Naive thymus-derived CD4-positive, alpha-beta T cell (primary cell): ENCODE results near the gene COL5A1. TPM values are rescaled to one million over a fixed set of nuclear protein-coding genes. Genes with fewer than 3 reads are reported as not detected.

Experiments used
- ATAC-seq: fragments of 150-1000 bp; cut with Tn5 transposase; 2 replicates; pipeline ENCODE4 v1.10.0; 2021; ENCODE audit warnings: mild to moderate bottlenecking, moderate library complexity
- CTCF ChIA-PET: fragments of 350-600 bp; sonication (Branson Sonifier 250); formaldehyde crosslinking; loops from one replicate; lab custom pipeline; 2021; ENCODE audit warnings: antibody characterized with exemption; lab: Charles Lee
- POLR2A ChIA-PET: fragments of 350-600 bp; sonication (Branson Sonifier 250); formaldehyde crosslinking; loops from one replicate; lab custom pipeline; 2021; ENCODE audit warnings: antibody characterized with exemption, inconsistent platforms; lab: Charles Lee
- DNase-seq, 9 donors: peaks; one replicate each; pipeline versions ENCODE4 v3.0.0 to v3.0.0-alpha.2; 2020 to 2022; ENCODE audit warnings: mixed read lengths in 1 of 9
- H3K27ac ChIP-seq: one replicate; pipeline ENCODE4 v1.7.0; 2013; ENCODE audit warnings: mild to moderate bottlenecking, low read depth, low read length, moderate library complexity
- H3K27me3 ChIP-seq, 2 donors: one replicate each; pipeline ENCODE4 v1.7.0; 2013; ENCODE audit warnings: low read length in 2 of 2, mild to moderate bottlenecking in 2 of 2, moderate library complexity in 2 of 2; ENCODE audit not compliant: control insufficient read depth in 2 of 2, insufficient read depth in 2 of 2
- H3K36me3 ChIP-seq, 3 experiments: 1 replicate in 2 of 3; 2 replicates in 1 of 3; pipeline ENCODE4 v1.7.0; 2013; ENCODE audit warnings: low read length in 3 of 3, mild to moderate bottlenecking in 3 of 3, moderate library complexity in 1 of 3; ENCODE audit not compliant: insufficient read depth in 3 of 3, control insufficient read depth in 2 of 3
- H3K4me1 ChIP-seq, 2 donors: one replicate each; pipeline ENCODE4 v1.7.0; 2013; ENCODE audit warnings: low read length in 2 of 2, mild to moderate bottlenecking in 2 of 2, moderate library complexity in 1 of 2; ENCODE audit not compliant: control insufficient read depth in 2 of 2, insufficient read depth in 2 of 2
- H3K4me3 ChIP-seq: 2 replicates; pipeline ENCODE4 v1.7.0; 2013; ENCODE audit warnings: mild to moderate bottlenecking, low read length
- H3K9me3 ChIP-seq, 3 experiments: 1 replicate in 2 of 3; 2 replicates in 1 of 3; pipeline ENCODE4 v1.7.0; 2013; ENCODE audit warnings: low read length in 3 of 3; ENCODE audit not compliant: control insufficient read depth in 2 of 3
- H3K27ac Mint-ChIP-seq, 9 donors: one replicate each; pipeline ENCODE4 v1.8.0; 2020 to 2022; ENCODE audit warnings: mixed read lengths in 9 of 9, mild to moderate bottlenecking in 8 of 9, moderate library complexity in 5 of 9, inconsistent platforms in 2 of 9
- H3K27me3 Mint-ChIP-seq, 5 donors: one replicate each; pipeline ENCODE4 v1.8.0; 2021 to 2022; ENCODE audit warnings: mixed read lengths in 5 of 5, mild to moderate bottlenecking in 1 of 5
- H3K36me3 Mint-ChIP-seq, 5 donors: one replicate each; pipeline ENCODE4 v1.8.0; 2020 to 2022; ENCODE audit warnings: mixed read lengths in 5 of 5, mild to moderate bottlenecking in 3 of 5, inconsistent platforms in 1 of 5
- H3K4me1 Mint-ChIP-seq, 7 donors: one replicate each; pipeline ENCODE4 v1.8.0; 2020 to 2022; ENCODE audit warnings: mixed read lengths in 7 of 7, mild to moderate bottlenecking in 3 of 7, inconsistent platforms in 1 of 7
- H3K4me3 Mint-ChIP-seq, 10 donors: one replicate each; pipeline ENCODE4 v1.8.0; 2020 to 2022; ENCODE audit warnings: mild to moderate bottlenecking in 10 of 10, mixed read lengths in 10 of 10, moderate library complexity in 6 of 10, inconsistent platforms in 2 of 10
- H3K9me3 Mint-ChIP-seq, 11 donors: one replicate each; pipeline ENCODE4 v1.8.0; 2020 to 2022; ENCODE audit warnings: mixed read lengths in 11 of 11, mild to moderate bottlenecking in 4 of 11, inconsistent platforms in 1 of 11, moderate library complexity in 1 of 11
- intact Hi-C, 2 donors: fragments of 100-400 bp; cut with micrococcal nuclease; formaldehyde crosslinking; loops; one replicate each; pipeline ENCODE4 v1.15.1; 2023
- polyA plus RNA-seq, 2 donors: library from polyadenylated mRNA; unstranded; fragments of 300-500 nt; fragmentation: Illumina TruSeq; gene quantifications; one replicate each; pipeline ENCODE4 v1.2.3, GENCODE V29; 2021
- total RNA-seq, 6 experiments: library from RNA in 5 of 6; stranded (reverse) in 5 of 6; gene quantifications; 1 replicate in 5 of 6; 2 replicates in 1 of 6; pipeline ENCODE4 v1.2.3 and lab custom pipeline; 2021 to 2026

COL5A1 gene
- total and polyA plus RNA-seq, 7 experiments from 2014 or later, result 0.16 to 0.56 (median 0.24) TPM; not detected in 2

- Histone ChIP-seq H3K27me3 (no peaks in the 10 kb centered on the region), H3K36me3 (no peaks in the 10 kb centered on the region), H3K4me3 (no peak overlapping the region), H3K27ac (no peak overlapping the region), H3K4me1 (no peaks in the 10 kb centered on the region), H3K9me3 (peaks cover 0 to 14% (median 0%) of the 10 kb centered on the region in 3 experiments)
- DNase-seq (no peak), ATAC-seq (no peak)
- CTCF ChIA-PET, result no interaction called here
- peaks cover 0 to 4% (median 3%) of the 10 kb centered on the region in 5 donors for H3K36me3 Mint-ChIP-seq
- no peak overlapping the region for H3K27ac Mint-ChIP-seq
- POLR2A ChIA-PET, result no interaction called here
- H3K9me3 Mint-ChIP-seq, result peaks cover 0 to 36% (median 9%) of the 10 kb centered on the region in 11 donors
- no peaks in the 10 kb centered on the region for H3K4me1 Mint-ChIP-seq
- intact Hi-C loops, result no loop called here
- peaks cover 0 to 6% (median 0%) of the 10 kb centered on the region in 5 donors for H3K27me3 Mint-ChIP-seq
- no peak overlapping the region for H3K4me3 Mint-ChIP-seq
Measured at GRCh38 chr9:134657666-134658377, 16.2 kb downstream of the COL5A1 start.

DNA sequence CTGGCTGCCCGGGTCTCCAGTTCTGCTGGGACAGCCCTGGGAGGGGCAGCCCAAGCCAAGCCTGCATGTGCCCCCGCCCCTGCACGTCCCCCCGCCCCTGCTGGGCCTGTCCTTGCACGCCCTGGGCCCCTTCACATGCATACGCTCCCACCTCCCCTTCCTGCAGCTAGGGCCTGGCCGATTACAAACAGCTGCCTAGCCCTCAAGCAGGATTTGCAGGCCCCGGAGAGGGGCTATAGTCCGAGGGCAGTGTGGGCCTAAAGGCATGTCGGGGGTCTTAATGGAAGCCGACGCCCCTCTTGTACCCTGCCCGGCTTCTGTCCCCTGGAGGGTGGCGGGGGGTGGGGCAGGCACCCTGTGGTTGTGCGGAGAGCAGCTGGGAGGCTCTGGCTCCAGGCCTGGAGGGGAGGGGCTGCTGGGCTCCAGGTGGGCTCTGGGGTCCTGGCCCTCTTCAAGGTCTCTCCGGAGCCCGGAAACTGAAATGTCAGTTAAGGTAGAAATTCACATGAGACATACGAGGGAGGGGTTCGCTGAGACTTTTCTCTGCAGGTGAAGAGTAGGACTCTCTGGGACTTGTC lies 16.9 kb downstream of the COL5A1 start:
- POLR2A ChIA-PET, result no interaction called here
- H3K27ac Mint-ChIP-seq, result no peak overlapping the region
- H3K9me3 ChIP-seq, result peaks cover 0 to 14% (median 0%) of the 10 kb centered on the region in 3 experiments
- no peak for ATAC-seq
- no peaks in the 10 kb centered on the region for H3K36me3 ChIP-seq
- H3K27me3 ChIP-seq, result no peaks in the 10 kb centered on the region
- DNase-seq, result no peak
- peaks cover 0 to 38% (median 9%) of the 10 kb centered on the region in 11 donors for H3K9me3 Mint-ChIP-seq
- H3K4me3 Mint-ChIP-seq, result no peak overlapping the region
- H3K36me3 Mint-ChIP-seq, result peaks cover 0 to 4% (median 3%) of the 10 kb centered on the region in 5 donors
- no peaks in the 10 kb centered on the region for H3K4me1 Mint-ChIP-seq
- no peak overlapping the region for H3K4me3 ChIP-seq
- intact Hi-C loops, result no loop called here
- CTCF ChIA-PET, result no interaction called here
- H3K27ac ChIP-seq, result no peak overlapping the region
- no peaks in the 10 kb centered on the region for H3K4me1 ChIP-seq
- peaks cover 0 to 6% (median 0%) of the 10 kb centered on the region in 5 donors for H3K27me3 Mint-ChIP-seq

DNA sequence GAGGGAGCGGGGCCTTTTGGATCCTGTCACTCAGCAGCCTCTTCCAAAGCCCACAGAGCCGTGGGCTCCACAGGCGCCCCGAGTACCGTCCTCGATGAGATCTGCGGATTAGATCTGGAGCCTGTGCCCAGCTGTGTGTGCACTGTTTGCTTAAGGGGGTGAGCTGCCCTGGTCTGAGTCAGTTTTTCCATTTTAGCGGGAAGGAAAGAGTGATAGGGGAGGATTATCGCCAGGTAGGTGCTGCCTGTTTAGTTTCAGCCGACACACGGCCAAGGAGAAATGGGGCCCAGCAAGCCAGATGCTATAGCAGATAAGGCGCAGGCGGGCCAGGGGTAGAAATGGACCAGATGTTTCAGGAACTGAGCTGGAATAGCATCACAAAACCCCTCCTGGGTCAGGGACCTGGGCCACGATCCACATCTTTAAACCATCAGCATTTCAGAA lies 18.1 kb downstream of the COL5A1 start:
- no peaks in the 10 kb centered on the region for H3K4me1 Mint-ChIP-seq

GRCh38 chr9:134660407-134660806 lies 18.8 kb downstream of the COL5A1 start:
- ChIA-PET POLR2A (no interaction called here), CTCF (no interaction called here)
- H3K4me3 Mint-ChIP-seq, result no peak overlapping the region
- ATAC-seq (no peak), DNase-seq (no peak)
- peaks cover 0 to 4% (median 3%) of the 10 kb centered on the region in 5 donors for H3K36me3 Mint-ChIP-seq
- peaks cover 0 to 14% (median 0%) of the 10 kb centered on the region in 3 experiments for H3K9me3 ChIP-seq
- no peaks in the 10 kb centered on the region for H3K36me3 ChIP-seq
- H3K4me1 ChIP-seq, result no peaks in the 10 kb centered on the region
- no peak overlapping the region for H3K27ac Mint-ChIP-seq
- no peak overlapping the region for H3K27ac ChIP-seq
- no peaks in the 10 kb centered on the region for H3K4me1 Mint-ChIP-seq
- H3K27me3 Mint-ChIP-seq, result peaks cover 0 to 6% (median 4%) of the 10 kb centered on the region in 5 donors
- H3K9me3 Mint-ChIP-seq, result peaks cover 0 to 38% (median 9%) of the 10 kb centered on the region in 11 donors
- H3K27me3 ChIP-seq, result no peaks in the 10 kb centered on the region
- intact Hi-C loops, result no loop called here
- H3K4me3 ChIP-seq, result no peak overlapping the region

More for the DNA sequence above, 18.1 kb downstream of the COL5A1 start:
- POLR2A ChIA-PET, result no interaction called here
- no peaks in the 10 kb centered on the region for H3K4me1 ChIP-seq
- no peaks in the 10 kb centered on the region for H3K36me3 ChIP-seq
- no peaks in the 10 kb centered on the region for H3K27me3 ChIP-seq
- H3K27ac ChIP-seq, result no peak overlapping the region
- peaks cover 0 to 14% (median 0%) of the 10 kb centered on the region in 3 experiments for H3K9me3 ChIP-seq
- H3K27me3 Mint-ChIP-seq, result peaks cover 0 to 6% (median 4%) of the 10 kb centered on the region in 5 donors
- H3K4me3 ChIP-seq, result no peak overlapping the region
- DNase-seq (no peak), ATAC-seq (no peak)
- H3K9me3 Mint-ChIP-seq, result peaks cover 0 to 38% (median 9%) of the 10 kb centered on the region in 11 donors
- intact Hi-C loops, result no loop called here
- peaks cover 0 to 4% (median 3%) of the 10 kb centered on the region in 5 donors for H3K36me3 Mint-ChIP-seq
- H3K27ac Mint-ChIP-seq, result peak overlapping the region in 1 of 9 donors; percentile 59
- CTCF ChIA-PET, result no interaction called here
- no peak overlapping the region for H3K4me3 Mint-ChIP-seq

GRCh38 chr9:134661299-134661698 lies 19.7 kb downstream of the COL5A1 start:
- CTCF ChIA-PET, result no interaction called here
- peaks cover 0 to 4% (median 3%) of the 10 kb centered on the region in 5 donors for H3K36me3 Mint-ChIP-seq
- H3K4me3 Mint-ChIP-seq, result no peak overlapping the region
- no peak overlapping the region for H3K27ac Mint-ChIP-seq
- Histone ChIP-seq H3K9me3 (peaks cover 0 to 14% (median 0%) of the 10 kb centered on the region in 3 experiments), H3K36me3 (no peaks in the 10 kb centered on the region), H3K27me3 (no peaks in the 10 kb centered on the region), H3K4me3 (no peak overlapping the region), H3K27ac (no peak overlapping the region), H3K4me1 (no peaks in the 10 kb centered on the region)
- DNase-seq (no peak), ATAC-seq (no peak)
- H3K9me3 Mint-ChIP-seq, result peaks cover 0 to 38% (median 9%) of the 10 kb centered on the region in 11 donors
- H3K27me3 Mint-ChIP-seq, result peaks cover 0 to 6% (median 4%) of the 10 kb centered on the region in 5 donors
- intact Hi-C loops, result no loop called here
- POLR2A ChIA-PET, result no interaction called here
- H3K4me1 Mint-ChIP-seq, result no peaks in the 10 kb centered on the region

- Mint-ChIP-seq H3K4me1 (no peaks in the 10 kb centered on the region), H3K4me3 (peak overlapping the region in 1 of 10 donors; percentile 51), H3K9me3 (peaks cover 0 to 38% (median 9%) of the 10 kb centered on the region in 11 donors), H3K27me3 (peaks cover 0 to 8% (median 4%) of the 10 kb centered on the region in 5 donors), H3K27ac (no peak overlapping the region), H3K36me3 (peaks cover 0 to 4% (median 3%) of the 10 kb centered on the region in 5 donors)
- Histone ChIP-seq H3K4me1 (no peaks in the 10 kb centered on the region), H3K36me3 (no peaks in the 10 kb centered on the region), H3K4me3 (no peak overlapping the region), H3K27me3 (no peaks in the 10 kb centered on the region), H3K9me3 (peaks cover 0 to 14% (median 0%) of the 10 kb centered on the region in 3 experiments), H3K27ac (no peak overlapping the region)
- ATAC-seq (no peak), DNase-seq (no peak)
- intact Hi-C loops, result no loop called here
- ChIA-PET POLR2A (no interaction called here), CTCF (no interaction called here)
Measured at GRCh38 chr9:134661791-134662142, 20.2 kb downstream of the COL5A1 start.
